Measurements from ENCODE around the gene TBL3. TPM values are rescaled to one million over a fixed set of nuclear protein-coding genes. Genes with fewer than 3 reads are reported as not detected.
"Not testable (repeated sequence)": the region's sequence is repeated elsewhere in the genome, so short reads cannot be mapped to it uniquely, and the experiment has no call there.

The TBL3 gene
- total and polyA plus RNA-seq, 7 donors = 31.5 to 78.0 (median 41.8) TPM

DNA sequence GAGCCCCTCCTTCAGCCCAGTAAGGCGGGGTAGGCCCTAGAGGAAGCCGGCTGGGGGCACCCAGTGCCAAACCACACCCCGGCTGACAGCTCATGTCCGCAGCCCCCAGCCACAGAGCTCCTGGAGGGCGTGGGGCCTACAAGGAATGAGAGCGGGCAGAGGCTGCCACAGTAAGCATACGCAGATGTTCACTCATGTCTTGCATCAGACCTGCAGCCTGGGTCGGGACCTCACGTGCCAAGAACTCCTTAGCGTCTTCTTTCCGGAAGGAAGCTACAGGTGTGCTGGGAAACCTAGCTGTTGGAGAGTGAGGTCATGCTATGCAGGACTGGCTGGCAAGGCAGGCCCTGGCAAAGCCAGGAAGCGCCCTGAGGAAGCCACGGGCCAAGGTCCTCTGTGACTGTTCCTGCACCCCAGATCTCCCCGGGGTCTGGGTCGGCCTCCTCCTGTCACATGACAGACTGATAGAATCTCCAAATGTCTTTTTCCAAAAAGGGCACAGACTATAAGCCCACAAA, 36.2 kb downstream of the TBL3 start:
- Histone ChIP-seq H3K4me1 (peaks cover 60% of the 10 kb centered on the region), H3K9me3 (no peaks in the 10 kb centered on the region), H3K27me3 (ENCODE audit: insufficient read depth in 3 of 3, low read length in 2 of 3) (no peaks in the 10 kb centered on the region), H3K36me3 (ENCODE audit: insufficient read depth in 1 of 2, low read depth in 1 of 2) (peaks cover 0 to 17% of the 10 kb centered on the region in 2 donors), H3K27ac (peak overlapping the region; percentile 98), H3K4me3 (peak overlapping the region; percentile 98)
- intact Hi-C loops (cut with DNase I) = no loop called here
- WGBS, 3 donors = 25 to 35% (median 31%) methylated on average over 15 of the region's 15 CpGs
- ATAC-seq (no peak), DNase-seq (peak in 1 of 2 donors; percentile 72)
- TF ChIP-seq, protein P1, sequence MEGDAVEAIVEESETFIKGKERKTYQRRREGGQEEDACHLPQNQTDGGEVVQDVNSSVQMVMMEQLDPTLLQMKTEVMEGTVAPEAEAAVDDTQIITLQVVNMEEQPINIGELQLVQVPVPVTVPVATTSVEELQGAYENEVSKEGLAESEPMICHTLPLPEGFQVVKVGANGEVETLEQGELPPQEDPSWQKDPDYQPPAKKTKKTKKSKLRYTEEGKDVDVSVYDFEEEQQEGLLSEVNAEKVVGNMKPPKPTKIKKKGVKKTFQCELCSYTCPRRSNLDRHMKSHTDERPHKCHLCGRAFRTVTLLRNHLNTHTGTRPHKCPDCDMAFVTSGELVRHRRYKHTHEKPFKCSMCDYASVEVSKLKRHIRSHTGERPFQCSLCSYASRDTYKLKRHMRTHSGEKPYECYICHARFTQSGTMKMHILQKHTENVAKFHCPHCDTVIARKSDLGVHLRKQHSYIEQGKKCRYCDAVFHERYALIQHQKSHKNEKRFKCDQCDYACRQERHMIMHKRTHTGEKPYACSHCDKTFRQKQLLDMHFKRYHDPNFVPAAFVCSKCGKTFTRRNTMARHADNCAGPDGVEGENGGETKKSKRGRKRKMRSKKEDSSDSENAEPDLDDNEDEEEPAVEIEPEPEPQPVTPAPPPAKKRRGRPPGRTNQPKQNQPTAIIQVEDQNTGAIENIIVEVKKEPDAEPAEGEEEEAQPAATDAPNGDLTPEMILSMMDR (IDR thresholded peaks at IDR 0.05) = no peak

GRCh38 chr16:2008631-2009163, 36.8 kb downstream of the TBL3 start:
- Histone ChIP-seq H3K4me1 (peaks cover 54% of the 10 kb centered on the region), H3K27me3 (ENCODE audit: insufficient read depth in 3 of 3, low read length in 2 of 3) (no peaks in the 10 kb centered on the region), H3K36me3 (ENCODE audit: insufficient read depth in 1 of 2, low read depth in 1 of 2) (peaks cover 0 to 13% of the 10 kb centered on the region in 2 donors), H3K27ac (peak overlapping the region; percentile 98), H3K4me3 (peak overlapping the region; percentile 98), H3K9me3 (no peaks in the 10 kb centered on the region)
- TF ChIP-seq, protein P1 (IDR thresholded peaks at IDR 0.05) = no peak
- ATAC-seq = no peak
- peak in 1 of 2 donors; percentile 60 for DNase-seq
- WGBS, 3 donors = 4 to 10% (median 5%) methylated on average over 23 of the region's 23 CpGs
- intact Hi-C loops (cut with DNase I) = no loop called here

GRCh38 chr16:2009164-2009711, 37.4 kb downstream of the TBL3 start:
- intact Hi-C loops (cut with DNase I) = no loop called here

GRCh38 chr16:2009791-2010510, 38.1 kb downstream of the TBL3 start, which contains the start of gene ZNF598:
Gene ZNF598, minus strand, starts transcription at chr16:2009821.
- Histone ChIP-seq H3K9me3 (no peaks in the 10 kb centered on the region), H3K27me3 (ENCODE audit: insufficient read depth in 3 of 3, low read length in 2 of 3) (no peaks in the 10 kb centered on the region), H3K4me3 (peak within 1 kb of the TSS; percentile 98), H3K4me1 (peaks cover 42% of the 10 kb centered on the region), H3K27ac (peak within 1 kb of the TSS; percentile 98), H3K36me3 (ENCODE audit: insufficient read depth in 1 of 2, low read depth in 1 of 2) (peaks cover 0 to 13% of the 10 kb centered on the region in 2 donors)
- peak; percentile 88 to 93 for DNase-seq
- 1 to 2% (median 1%) methylated on average over 52 of the region's 52 CpGs for WGBS, 3 donors
- intact Hi-C loops (cut with DNase I) = no loop called here
- TF ChIP-seq, protein P1 (IDR thresholded peaks at IDR 0.05) = peak; percentile 5
- peak; percentile 93 to 96 (median 94) for ATAC-seq

More at GRCh38 chr16:2009164-2009711, 37.4 kb downstream of the TBL3 start:
- no peaks in the 10 kb centered on the region for H3K27me3 ChIP-seq (ENCODE audit: insufficient read depth in 3 of 3, low read length in 2 of 3)
- TF ChIP-seq, protein P1 (IDR thresholded peaks at IDR 0.05) = no peak
- peaks cover 49% of the 10 kb centered on the region for H3K4me1 ChIP-seq
- DNase-seq (peak in 1 of 2 donors; percentile 58), ATAC-seq (peak; percentile 1 to 4 (median 2))
- 0 to 1% (median 0%) methylated on average over 31 to 55 of the region's 55 CpGs for WGBS, 3 donors
- H3K4me3 ChIP-seq = peak overlapping the region; percentile 98
- H3K36me3 ChIP-seq (ENCODE audit: insufficient read depth in 1 of 2, low read depth in 1 of 2) = peaks cover 0 to 13% of the 10 kb centered on the region in 2 donors
- H3K27ac ChIP-seq = peak overlapping the region; percentile 98
- H3K9me3 ChIP-seq = no peaks in the 10 kb centered on the region

- H3K27me3 ChIP-seq (ENCODE audit: insufficient read depth in 3 of 3, low read length in 2 of 3); DNase-seq; H3K27ac ChIP-seq; H3K9me3 ChIP-seq; ATAC-seq; intact Hi-C loops (cut with DNase I); H3K4me3 ChIP-seq: not testable (repeated sequence)
- Histone ChIP-seq H3K4me1 (peaks cover 28% of the 10 kb centered on the region), H3K36me3 (ENCODE audit: insufficient read depth in 1 of 2, low read depth in 1 of 2) (peaks cover 0 to 13% of the 10 kb centered on the region in 2 donors)
- 87% methylated on average over 9 of the region's 9 CpGs for WGBS, 3 donors
These were observed 39.9 kb downstream of the TBL3 start for GRCh38 chr16:2011726-2012125.
